T-helper 1 cell (primary cell): Measurements from ENCODE around the gene TM9SF1.

Source experiments
- DNase-seq, 5 donors: peaks; one replicate each; pipeline ENCODE4 v3.0.0-alpha.2; 2012 to 2020
- total RNA-seq, 4 donors: gene quantifications; one replicate each; lab custom pipeline; 2026; lab: John Stamatoyannopoulos, UW

The TM9SF1 gene, protein sequence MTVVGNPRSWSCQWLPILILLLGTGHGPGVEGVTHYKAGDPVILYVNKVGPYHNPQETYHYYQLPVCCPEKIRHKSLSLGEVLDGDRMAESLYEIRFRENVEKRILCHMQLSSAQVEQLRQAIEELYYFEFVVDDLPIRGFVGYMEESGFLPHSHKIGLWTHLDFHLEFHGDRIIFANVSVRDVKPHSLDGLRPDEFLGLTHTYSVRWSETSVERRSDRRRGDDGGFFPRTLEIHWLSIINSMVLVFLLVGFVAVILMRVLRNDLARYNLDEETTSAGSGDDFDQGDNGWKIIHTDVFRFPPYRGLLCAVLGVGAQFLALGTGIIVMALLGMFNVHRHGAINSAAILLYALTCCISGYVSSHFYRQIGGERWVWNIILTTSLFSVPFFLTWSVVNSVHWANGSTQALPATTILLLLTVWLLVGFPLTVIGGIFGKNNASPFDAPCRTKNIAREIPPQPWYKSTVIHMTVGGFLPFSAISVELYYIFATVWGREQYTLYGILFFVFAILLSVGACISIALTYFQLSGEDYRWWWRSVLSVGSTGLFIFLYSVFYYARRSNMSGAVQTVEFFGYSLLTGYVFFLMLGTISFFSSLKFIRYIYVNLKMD
- 2.1 to 4.3 (median 2.7) reads per million in 4 donors for total RNA-seq

- DNase-seq = peak; percentile 82 to 92 (median 88)
These were observed at the start of gene TM9SF1 for GRCh38 chr14:24195186-24196070. Gene TM9SF1, minus strand, starts transcription at chr14:24195441. Its CDS starts 422 bp downstream, at chr14:24195019.

DNA sequence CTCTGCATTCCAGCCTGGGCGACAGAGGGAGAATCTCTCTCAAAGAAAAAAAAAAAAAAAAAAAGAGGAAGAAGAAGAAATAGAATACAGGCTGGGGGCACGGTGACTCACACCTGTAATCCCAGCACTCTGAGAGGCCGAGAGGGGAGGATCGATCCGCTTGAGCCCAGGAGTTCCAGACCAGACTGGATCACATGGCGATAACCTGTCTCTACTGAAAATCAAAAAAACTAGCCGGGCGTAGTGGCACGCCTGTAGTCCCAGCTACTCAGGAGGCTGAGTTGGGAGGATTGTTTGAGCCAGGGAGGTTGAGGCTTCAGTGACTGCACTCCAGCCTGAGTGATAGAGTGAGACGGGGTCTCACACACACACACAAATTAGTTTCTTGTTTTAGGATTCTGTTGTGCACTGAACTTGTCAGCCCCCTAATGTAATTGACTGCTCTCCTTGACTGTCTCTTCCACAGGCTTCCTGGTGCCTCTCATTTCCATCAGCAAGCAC, 48.1 kb upstream of the TM9SF1 start:
- peak in 1 of 5 donors; percentile 15 for DNase-seq

- DNase-seq = peak; percentile 90 to 96 (median 93)
These were observed 46.7 kb upstream of the TM9SF1 start for GRCh38 chr14:24241829-24242443.

GRCh38 chr14:24240110-24240918, 45.1 kb upstream of the TM9SF1 start:
- no peak for DNase-seq

DNA sequence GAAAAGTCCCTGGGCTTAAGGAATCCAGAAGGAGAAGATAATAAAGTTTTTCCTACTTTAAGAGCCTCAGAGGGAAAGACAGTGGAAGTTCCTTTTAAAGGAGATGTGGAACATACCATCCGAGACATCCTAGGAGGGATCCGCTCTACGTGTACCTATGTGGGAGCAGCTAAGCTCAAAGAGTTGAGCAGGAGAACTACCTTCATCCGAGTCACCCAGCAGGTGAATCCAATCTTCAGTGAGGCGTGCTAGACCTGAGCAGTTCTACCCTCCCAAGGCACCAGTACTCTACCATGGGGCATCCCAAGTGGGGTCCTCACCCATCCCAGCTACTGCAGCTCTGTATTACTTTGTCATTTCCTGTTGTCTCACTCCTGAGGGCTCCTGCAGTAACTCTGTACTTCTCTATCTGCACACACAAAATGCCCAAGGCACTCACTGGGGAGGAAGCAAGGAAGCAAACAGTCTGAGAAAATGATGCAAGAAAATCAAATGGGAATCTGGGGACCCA, 43.3 kb upstream of the TM9SF1 start:
- DNase-seq = no peak

- no peak for DNase-seq
These were observed 42.9 kb upstream of the TM9SF1 start for GRCh38 chr14:24238123-24238522.

GRCh38 chr14:24237463-24237955, 42.3 kb upstream of the TM9SF1 start:
- no peak for DNase-seq

GRCh38 chr14:24236689-24237462, 41.6 kb upstream of the TM9SF1 start:
- DNase-seq = no peak

GRCh38 chr14:24235804-24236688, 40.8 kb upstream of the TM9SF1 start:
- DNase-seq = no peak

- DNase-seq = no peak
These were observed 39.1 kb upstream of the TM9SF1 start for GRCh38 chr14:24234095-24235005.

DNA sequence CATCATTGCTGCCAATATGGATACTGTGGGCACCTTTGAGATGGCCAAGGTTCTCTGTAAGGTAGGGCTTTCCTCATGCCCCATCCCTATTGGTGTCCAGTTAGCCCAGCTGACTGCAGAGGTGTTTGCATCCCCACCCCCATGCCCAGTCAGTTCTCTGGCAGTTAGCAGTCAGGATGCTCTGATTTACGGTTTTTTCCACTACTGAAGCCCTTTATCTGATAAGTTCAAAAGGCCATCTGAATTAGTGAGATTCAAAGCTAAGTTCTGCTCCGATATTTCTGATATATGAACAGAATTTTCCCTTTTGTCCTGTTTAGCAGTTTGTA, 38.3 kb upstream of the TM9SF1 start:
- DNase-seq = no peak

GRCh38 chr14:24232645-24233537, 37.6 kb upstream of the TM9SF1 start, which contains the start of gene GMPR2:
Gene GMPR2, plus strand, starts transcription at chr14:24232929. Its CDS starts 325 bp downstream, at chr14:24233254.
- DNase-seq = no peak

DNA sequence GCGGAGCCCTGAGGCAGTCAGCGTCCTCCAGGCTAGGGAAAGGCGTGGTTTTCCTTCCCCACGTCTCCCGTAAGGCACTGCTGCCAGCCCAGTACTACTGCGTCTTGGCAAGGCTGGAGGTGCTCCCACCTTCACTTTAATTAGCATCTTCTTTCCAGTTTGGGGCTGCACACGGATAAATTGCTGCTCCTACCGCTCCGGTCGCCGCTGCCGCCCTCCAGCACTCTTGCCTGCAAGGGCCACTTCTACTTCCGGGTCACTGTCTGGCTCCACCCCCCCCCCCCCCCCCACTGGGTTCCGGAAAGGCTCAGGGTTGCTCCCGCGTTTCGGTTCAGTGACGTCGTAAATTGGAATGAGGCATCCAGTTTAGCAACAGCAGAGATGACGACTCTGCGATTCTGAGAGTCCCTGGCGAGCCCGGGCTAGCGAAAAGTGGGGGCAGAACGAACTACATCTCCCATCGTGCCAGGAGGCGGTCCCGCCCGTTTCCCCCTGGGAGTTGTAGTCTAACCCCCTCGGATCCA, 36.9 kb upstream of the TM9SF1 start, which contains the start of gene NEDD8:
Gene NEDD8 (minus strand): TSS at position 247 of the 524 bp plus-strand sequence. CDS start 100 bp downstream, at position 147.
- peak; percentile 69 to 94 (median 84) for DNase-seq

GRCh38 chr14:24231263-24232120, 36.3 kb upstream of the TM9SF1 start:
- DNase-seq = no peak

- DNase-seq = no peak
These were observed 33.7 kb upstream of the TM9SF1 start for GRCh38 chr14:24228902-24229301.

- DNase-seq = no peak
These were observed 31.2 kb upstream of the TM9SF1 start for GRCh38 chr14:24226473-24226872.
